Measurements from ENCODE around the gene PHAX. TPM values are rescaled to one million over a fixed set of nuclear protein-coding genes. Genes with fewer than 3 reads are reported as not detected.
"Not testable (repeated sequence)": the region's sequence is repeated elsewhere in the genome, so short reads cannot be mapped to it uniquely, and the experiment has no call there.

PHAX gene
- total RNA-seq, 1 donor from 2014 or later, result 47.2 TPM

DNA sequence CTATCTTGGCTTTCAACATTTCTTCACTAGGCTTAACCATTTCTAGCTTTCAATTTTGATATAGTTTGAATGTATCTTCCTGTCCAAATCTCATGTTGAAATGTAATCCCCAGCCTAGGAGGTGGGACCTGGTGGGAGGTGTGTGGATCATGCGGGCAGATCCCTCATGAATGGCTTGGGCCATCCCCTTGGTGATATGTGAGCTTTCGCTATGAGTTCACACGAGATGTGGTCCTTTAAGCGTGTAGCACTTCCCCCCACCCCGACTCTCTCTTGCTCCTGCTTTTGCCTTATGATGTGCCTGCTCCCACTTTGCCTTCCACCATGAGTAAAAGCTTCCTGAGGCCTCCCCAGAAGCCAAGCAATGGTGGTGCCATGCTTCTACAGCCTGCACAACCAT lies 40.6 kb downstream of the PHAX start:
- H3K4me3 Mint-ChIP-seq, result no peak overlapping the region
- TF ChIP-seq, protein P1, sequence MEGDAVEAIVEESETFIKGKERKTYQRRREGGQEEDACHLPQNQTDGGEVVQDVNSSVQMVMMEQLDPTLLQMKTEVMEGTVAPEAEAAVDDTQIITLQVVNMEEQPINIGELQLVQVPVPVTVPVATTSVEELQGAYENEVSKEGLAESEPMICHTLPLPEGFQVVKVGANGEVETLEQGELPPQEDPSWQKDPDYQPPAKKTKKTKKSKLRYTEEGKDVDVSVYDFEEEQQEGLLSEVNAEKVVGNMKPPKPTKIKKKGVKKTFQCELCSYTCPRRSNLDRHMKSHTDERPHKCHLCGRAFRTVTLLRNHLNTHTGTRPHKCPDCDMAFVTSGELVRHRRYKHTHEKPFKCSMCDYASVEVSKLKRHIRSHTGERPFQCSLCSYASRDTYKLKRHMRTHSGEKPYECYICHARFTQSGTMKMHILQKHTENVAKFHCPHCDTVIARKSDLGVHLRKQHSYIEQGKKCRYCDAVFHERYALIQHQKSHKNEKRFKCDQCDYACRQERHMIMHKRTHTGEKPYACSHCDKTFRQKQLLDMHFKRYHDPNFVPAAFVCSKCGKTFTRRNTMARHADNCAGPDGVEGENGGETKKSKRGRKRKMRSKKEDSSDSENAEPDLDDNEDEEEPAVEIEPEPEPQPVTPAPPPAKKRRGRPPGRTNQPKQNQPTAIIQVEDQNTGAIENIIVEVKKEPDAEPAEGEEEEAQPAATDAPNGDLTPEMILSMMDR (conservative IDR thresholded peaks at IDR 0.05), result no peak
- no peaks in the 10 kb centered on the region for H3K27me3 Mint-ChIP-seq (ENCODE audit: low read depth)
- DNase-seq (ENCODE audit: low read depth, low spot score), result no peak
- no peak overlapping the region for H3K27ac Mint-ChIP-seq (ENCODE audit: unreplicated experiment)
- H3K9me3 Mint-ChIP-seq, result peaks cover 5% of the 10 kb centered on the region
- peaks cover 5% of the 10 kb centered on the region for H3K36me3 Mint-ChIP-seq (ENCODE audit: low read depth)
- no peaks in the 10 kb centered on the region for H3K4me1 Mint-ChIP-seq

DNA sequence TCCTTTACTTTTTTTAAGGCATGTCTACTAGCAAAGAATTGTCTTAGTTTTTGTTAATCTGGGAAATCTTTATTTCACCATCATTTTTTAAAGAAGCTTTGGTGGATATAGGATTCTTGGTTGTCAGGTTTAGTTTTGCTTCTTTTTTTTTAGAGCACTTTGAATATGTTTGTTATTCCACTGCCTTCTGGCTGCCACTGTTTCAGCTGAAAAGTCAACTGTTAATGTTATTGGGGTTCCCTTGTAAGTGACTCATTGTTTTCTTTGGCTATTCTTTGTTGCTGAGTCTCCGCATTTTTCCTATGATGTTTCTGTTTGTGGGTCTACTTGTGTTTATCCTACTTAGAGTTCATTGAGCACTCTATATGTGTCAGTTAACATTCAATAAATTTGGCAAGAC lies 44.4 kb downstream of the PHAX start:
- H3K27ac Mint-ChIP-seq (ENCODE audit: unreplicated experiment), result no peak overlapping the region
- no peaks in the 10 kb centered on the region for H3K27me3 Mint-ChIP-seq (ENCODE audit: low read depth)
- H3K4me1 Mint-ChIP-seq, result no peaks in the 10 kb centered on the region
- H3K9me3 Mint-ChIP-seq, result peaks cover 5% of the 10 kb centered on the region
- no peak for DNase-seq (ENCODE audit: low read depth, low spot score)
- no peak overlapping the region for H3K4me3 Mint-ChIP-seq
- TF ChIP-seq, protein P1 (conservative IDR thresholded peaks at IDR 0.05), result no peak
- H3K36me3 Mint-ChIP-seq (ENCODE audit: low read depth), result peaks cover 5% of the 10 kb centered on the region

DNA sequence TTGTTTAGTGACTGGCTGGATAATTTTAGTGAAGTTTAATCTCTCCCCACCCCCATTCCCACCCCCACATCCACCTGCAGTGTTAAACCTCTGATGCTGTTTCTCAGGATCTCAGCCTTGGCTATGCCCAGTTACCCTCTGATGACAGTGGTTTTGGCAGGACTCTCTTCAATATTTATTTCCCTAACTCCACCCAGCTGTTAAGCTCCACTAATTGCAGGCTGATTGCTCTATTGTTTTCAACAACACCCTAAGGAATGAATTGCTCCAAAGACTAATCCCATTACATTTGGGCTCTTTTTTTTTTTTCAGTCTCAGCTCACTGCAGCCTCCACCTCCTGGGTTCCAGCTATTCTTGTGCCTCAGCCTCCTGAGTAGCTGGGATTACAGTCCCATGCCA lies 46.3 kb downstream of the PHAX start:
- Mint-ChIP-seq H3K4me1 (no peaks in the 10 kb centered on the region), H3K27me3 (ENCODE audit: low read depth) (no peaks in the 10 kb centered on the region), H3K9me3 (peaks cover 5% of the 10 kb centered on the region), H3K27ac (ENCODE audit: unreplicated experiment) (no peak overlapping the region), H3K4me3 (no peak overlapping the region), H3K36me3 (ENCODE audit: low read depth) (peaks cover 5% of the 10 kb centered on the region)
- TF ChIP-seq, protein P1 (conservative IDR thresholded peaks at IDR 0.05), result no peak
- DNase-seq (ENCODE audit: low read depth, low spot score), result no peak

DNA sequence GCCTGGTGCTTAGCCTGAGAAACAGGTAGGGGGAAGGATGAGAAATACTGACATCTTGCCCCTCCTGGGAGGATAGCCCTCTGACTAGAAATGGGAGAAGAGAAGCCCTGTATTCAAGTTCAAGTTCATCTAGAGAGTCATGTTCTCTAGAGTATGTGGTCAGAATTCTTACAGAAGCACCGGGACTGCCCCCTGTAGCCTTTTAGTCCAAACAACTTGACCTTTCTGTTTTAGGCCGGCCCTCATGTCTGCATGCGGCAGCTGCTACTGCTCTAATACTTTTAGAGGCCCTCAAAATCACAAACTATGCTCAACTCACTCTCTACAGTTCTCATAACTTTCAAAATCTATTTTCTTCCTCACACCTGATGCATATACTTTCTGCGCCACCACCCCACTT lies 47.7 kb downstream of the PHAX start:
- TF ChIP-seq, protein P1 (conservative IDR thresholded peaks at IDR 0.05), result no peak
- DNase-seq (ENCODE audit: low read depth, low spot score), result no peak
- peak overlapping the region; percentile 70 for H3K27ac Mint-ChIP-seq (ENCODE audit: unreplicated experiment)
- peaks cover 5% of the 10 kb centered on the region for H3K9me3 Mint-ChIP-seq
- no peaks in the 10 kb centered on the region for H3K4me1 Mint-ChIP-seq
- peaks cover 5% of the 10 kb centered on the region for H3K36me3 Mint-ChIP-seq (ENCODE audit: low read depth)
- no peak overlapping the region for H3K4me3 Mint-ChIP-seq
- no peaks in the 10 kb centered on the region for H3K27me3 Mint-ChIP-seq (ENCODE audit: low read depth)

DNA sequence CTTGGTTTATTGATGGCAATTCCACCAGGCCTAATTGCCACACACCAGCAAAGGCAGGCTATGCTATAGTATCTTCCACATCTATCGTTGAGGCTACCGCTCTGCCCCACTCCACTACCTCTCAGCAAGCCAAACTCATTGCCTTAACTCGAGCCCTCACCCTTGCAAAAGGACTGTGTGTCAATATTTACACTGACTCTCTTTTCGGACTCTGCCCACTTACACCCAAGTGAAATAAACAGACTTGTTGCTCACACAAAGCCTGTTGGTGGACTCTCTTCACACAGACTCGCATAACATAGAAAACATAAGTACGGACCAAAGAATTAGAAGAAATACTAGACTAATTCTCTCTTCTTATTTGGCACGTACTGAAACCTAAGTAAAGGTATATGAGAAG lies 48.3 kb downstream of the PHAX start:
- H3K36me3 Mint-ChIP-seq (ENCODE audit: low read depth); H3K4me3 Mint-ChIP-seq: not testable (repeated sequence)
- H3K27ac Mint-ChIP-seq (ENCODE audit: unreplicated experiment), result peak overlapping the region; percentile 70

DNA sequence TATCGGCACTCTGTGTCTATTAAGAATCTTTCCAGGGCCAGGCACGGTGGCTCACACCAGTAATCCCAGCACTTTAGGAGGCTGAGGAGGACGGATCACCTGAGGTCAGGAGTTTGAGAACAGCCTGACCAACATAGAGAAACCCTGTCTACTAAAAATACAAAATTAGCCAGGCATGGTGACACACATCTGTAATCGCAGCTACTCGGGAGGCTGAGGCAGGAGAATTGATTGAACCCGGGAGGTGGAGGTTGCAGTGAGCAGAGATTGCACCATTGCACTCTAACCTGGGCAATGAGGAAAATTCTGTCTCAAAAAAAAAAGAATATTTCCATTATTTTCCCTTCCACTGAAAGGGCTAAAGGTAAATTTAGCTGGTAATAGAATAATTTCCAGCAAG lies 49.0 kb downstream of the PHAX start:
- H3K4me1 Mint-ChIP-seq; H3K27me3 Mint-ChIP-seq (ENCODE audit: low read depth); DNase-seq (ENCODE audit: low read depth, low spot score); H3K9me3 Mint-ChIP-seq; H3K4me3 Mint-ChIP-seq; H3K27ac Mint-ChIP-seq (ENCODE audit: unreplicated experiment); H3K36me3 Mint-ChIP-seq (ENCODE audit: low read depth): not testable (repeated sequence)

More for the DNA sequence above, 48.3 kb downstream of the PHAX start:
- not testable (repeated sequence) for H3K4me1 Mint-ChIP-seq; DNase-seq (ENCODE audit: low read depth, low spot score); H3K27me3 Mint-ChIP-seq (ENCODE audit: low read depth); H3K9me3 Mint-ChIP-seq

DNA sequence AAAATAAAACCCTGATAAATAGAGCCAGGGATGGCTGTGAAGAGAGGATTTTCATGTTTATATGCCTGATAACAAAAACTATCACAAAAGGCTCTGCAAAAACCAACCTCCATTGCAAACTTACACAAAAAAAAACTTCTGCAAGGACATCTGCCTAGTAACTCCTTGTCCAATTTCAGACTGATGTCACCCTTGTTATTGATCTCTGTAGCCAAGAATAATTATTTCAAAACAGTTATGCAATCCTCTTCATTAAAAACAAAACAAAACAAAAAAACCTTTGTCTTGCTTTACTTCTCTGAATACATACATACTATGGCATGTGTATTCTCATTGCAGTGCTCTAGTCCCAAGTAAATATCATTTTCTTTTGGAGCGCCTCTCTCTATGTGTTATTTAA lies 49.7 kb downstream of the PHAX start:
- Mint-ChIP-seq H3K4me1 (no peaks in the 10 kb centered on the region), H3K27me3 (ENCODE audit: low read depth) (no peaks in the 10 kb centered on the region), H3K27ac (ENCODE audit: unreplicated experiment) (no peak overlapping the region), H3K4me3 (no peak overlapping the region), H3K9me3 (peaks cover 1% of the 10 kb centered on the region), H3K36me3 (ENCODE audit: low read depth) (peaks cover 1% of the 10 kb centered on the region)
- TF ChIP-seq, protein P1 (conservative IDR thresholded peaks at IDR 0.05), result no peak
- no peak for DNase-seq (ENCODE audit: low read depth, low spot score)
